CD4-positive, alpha-beta T cell treated with Interferon alpha-2 for 1 hour (primary cell): Measurements from ENCODE around the gene SRD5A2.
"Not testable (repeated sequence)": the region's sequence is repeated elsewhere in the genome, so short reads cannot be mapped to it uniquely, and the experiment has no call there.

Experiments used
- DNase-seq, 2 donors: peaks; one replicate each; pipeline ENCODE4 v3.0.0-alpha.2; 2020 to 2022

Gene SRD5A2

DNA sequence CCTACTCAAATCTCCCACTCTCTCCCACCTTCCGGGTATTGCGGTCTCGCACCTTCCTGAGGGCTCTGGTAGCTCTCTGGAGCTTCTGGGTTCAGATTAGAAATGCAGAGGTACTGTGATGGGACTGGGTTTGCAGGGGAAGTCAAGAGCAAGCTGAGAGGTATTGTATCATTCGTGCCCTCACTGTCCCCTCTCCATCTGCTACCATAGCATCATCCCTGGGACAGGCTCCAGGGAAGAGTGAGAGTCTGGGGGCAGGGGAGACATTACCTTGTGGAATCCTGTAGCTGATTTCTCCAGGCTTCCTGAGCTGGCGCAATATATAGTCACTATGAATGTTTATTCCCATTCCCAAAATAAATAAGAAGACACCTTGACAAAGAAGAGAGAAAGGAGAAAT is 49.6 kb downstream of the SRD5A2 start:
- no peak for DNase-seq

DNA sequence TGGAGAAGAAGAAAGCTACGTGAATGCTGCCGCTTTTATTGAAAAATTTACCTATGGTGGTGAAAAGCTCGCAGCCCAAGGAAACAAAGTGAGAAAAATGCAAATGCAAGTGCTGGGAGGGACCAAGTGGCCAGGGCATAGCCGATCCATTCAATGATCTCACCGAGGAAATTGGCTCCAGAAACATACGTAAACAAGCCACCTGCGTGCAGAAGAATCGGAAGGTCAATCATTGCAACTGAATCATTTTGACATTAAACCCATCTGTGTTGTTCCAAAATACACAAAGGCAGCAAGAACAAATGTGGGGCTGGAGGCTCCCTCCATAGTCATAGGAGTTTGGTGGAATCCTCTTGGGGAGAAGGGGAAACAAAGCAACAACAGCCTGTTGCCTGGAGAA is 51.5 kb downstream of the SRD5A2 start:
- DNase-seq: no peak

DNA sequence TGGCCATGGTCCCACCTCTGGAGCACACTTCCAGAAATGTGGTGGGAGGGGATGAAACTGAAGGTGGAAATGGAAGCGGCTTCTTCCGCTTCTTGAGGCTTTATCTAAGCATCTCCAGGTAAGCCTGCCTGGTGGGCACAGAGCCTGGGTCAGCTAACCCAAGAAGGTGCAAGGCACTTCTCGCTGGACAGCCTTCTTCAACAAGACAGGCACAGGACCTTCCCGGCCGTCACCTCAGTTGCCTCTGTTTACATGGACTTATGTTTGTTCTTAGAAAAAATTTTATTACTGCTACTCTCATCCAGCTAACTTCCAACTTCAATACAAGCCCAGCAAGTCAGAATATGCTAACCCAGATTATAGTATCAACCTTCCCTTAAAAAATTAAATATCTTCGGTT is 51.9 kb downstream of the SRD5A2 start:
- no peak for DNase-seq

DNA sequence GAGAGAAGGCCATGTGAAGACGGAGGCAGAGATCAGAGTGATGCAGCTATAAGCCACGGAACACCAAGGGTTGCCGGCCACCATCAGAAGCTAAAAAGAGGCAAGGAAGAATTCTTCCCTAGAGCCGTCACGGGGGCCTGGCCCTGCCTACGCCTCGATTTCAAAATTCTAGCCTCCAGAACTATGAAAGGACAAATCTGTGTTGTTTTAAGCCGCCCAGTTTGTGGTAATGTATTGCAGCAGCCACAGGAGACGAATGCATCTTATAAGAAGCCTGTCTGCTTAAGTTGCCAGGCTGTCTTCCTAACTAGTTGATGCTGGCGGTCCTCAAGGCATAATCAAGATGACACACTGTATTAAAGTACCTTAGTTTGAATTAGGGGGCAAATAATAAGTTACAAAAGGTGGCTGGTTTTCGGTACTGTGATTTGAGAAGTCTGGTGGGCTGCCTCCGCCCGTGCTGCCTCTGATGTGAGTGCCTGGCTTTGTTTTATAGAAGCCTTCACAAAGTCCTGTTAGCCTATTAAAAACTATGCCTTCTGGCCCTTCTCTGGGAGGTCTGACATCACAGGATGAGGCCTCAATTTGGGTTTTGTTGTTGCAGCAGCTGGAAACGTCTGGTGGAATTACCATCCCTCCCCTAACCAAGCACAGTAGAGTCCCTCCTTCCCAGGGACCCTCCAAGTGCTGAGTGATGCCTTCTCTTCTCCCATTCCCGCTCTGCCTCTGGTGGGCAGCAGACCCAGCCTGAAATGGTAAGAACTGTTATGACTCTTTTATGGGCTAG is 53.6 kb downstream of the SRD5A2 start:
- DNase-seq: no peak

DNA sequence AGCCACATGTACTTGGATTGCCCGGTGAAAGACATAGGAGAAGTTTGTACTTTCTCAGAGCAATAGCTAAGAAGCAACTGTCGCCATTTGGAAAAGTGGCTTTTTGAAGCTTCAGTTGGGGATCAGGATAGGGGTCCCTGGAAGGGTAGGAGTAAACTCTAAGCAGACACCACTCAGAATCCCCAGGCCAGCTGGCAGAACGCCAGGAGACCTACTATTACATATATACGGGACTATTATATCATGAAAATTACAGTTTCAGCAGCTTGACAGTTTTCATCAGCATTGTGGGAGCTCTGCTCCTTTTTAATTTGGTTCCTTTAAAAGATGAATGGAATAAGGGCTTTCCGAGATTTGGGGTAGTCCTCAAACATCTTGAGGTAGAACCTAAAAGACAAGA is 54.9 kb downstream of the SRD5A2 start:
- no peak for DNase-seq

DNA sequence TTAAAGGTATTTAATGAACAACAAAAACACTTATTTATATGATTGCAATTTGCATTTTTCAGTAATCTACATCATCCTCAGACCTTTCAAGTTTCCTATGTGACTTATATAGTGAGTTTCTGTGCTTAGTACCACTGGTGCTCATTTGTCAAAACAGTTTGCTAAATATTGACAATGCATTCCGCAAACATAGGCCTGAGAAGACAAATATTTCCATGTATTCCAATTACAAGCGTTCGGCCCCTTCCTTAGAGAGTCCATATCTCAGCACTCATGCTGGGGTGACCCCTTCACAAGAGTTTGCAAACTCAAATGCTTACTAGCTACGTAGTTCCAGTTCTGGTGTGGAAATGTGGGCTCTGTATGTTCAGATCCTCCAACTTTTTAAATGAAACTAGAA is 56.1 kb downstream of the SRD5A2 start:
- DNase-seq: no peak

DNA sequence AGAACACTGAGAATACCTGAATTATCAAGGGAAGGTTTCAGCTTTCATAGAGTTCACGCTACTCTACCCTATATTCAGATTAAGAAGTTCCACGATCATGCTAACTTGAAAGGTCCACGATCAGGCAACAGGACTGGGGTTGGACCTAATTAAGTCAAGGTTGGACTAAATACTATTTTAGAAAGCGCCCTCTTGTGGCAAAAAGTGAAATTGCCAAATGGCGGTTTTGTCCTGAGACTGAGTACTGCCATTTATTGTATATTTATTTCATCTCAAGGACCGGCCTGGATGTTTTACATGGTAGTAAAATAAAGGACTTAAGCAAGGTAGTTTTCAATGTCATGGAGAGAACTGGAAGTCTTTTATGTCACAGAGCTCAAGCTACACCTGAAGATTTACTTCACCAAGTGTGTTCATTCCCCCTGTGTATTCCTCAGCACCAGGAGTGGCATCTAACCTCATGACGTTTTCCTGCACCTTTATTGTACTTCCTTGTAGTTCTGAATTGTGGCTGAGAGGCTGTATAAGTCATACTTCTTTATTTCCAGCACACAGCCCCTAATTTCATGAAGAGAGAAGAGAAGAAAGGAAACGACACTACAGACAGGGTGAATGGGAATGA is 56.8 kb downstream of the SRD5A2 start:
- peak; percentile 18 to 64 for DNase-seq

DNA sequence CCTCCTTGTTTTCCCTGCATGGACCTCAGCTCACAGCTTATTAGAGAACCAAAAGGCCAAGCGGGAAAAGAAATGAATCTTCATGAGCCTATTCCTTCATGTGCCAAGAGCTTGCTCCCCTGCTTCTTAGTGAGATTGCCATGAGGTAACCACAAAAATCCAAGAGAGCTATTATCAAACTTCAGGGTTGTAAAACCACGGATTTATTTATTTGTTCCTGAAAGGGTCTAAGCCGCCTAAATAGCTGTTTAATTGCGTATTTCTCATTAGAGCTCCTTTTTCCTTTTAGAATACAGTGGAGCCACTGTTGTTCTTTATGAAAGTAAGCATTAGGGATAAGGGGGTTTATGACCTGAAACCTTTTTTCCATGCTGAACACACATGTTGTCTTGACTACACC is 58.0 kb downstream of the SRD5A2 start:
- DNase-seq: no peak

DNA sequence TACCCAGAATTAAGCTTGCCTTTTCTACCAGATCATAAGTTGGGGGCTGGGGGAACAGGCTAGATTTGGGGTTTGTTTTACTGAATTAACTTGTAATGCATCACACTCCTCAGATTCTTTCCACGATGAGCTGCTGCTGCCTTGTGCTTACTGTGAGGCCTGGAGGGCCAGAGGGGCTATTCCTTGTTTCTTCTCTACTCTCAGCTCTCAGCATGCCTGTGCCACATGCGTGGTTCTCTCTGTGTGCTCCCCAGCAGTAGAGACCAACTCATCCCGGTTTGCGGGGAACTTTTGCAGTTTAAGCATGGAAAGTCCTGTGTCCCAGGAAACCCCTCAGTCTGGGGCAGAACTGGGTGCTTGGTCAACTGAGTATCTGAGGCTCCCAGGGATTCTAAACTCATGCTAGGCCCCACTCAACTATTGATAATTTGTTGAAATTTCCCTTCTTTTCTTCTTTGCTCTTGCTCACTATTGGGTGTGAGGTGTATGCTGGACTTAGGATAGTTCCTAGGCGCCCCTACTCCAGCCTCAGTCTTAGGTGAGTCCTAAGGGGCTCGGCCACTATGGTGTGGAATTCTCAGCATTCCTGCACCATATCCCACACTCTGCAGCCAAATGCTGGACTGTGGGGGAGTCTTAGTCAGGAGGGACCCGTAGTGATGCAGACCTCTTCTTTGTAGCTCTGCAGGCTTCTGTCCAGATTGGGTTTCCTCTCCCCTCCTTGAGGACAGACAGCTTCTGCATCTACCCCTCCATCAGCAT is 63.1 kb downstream of the SRD5A2 start:
- no peak for DNase-seq

DNA sequence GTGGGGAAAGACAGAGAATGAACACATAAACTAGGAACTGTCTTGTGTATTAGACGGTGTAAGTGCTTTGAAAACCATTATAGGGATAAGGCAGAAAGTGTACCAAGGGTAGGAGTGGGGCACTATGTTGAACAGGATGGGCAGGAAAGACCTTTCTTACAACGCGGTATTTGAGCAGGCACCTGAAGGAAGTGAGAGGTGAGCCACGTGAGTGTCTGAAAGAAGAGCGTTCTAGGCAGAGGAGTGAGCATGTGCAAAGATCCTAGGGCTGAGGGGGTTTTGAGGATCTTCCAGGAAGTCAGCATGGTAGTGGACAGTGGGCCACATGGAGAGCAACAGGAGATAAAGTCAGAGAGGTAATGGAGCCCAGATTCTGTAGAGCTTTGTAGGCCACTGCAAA is 65.2 kb downstream of the SRD5A2 start:
- DNase-seq: no peak

DNA sequence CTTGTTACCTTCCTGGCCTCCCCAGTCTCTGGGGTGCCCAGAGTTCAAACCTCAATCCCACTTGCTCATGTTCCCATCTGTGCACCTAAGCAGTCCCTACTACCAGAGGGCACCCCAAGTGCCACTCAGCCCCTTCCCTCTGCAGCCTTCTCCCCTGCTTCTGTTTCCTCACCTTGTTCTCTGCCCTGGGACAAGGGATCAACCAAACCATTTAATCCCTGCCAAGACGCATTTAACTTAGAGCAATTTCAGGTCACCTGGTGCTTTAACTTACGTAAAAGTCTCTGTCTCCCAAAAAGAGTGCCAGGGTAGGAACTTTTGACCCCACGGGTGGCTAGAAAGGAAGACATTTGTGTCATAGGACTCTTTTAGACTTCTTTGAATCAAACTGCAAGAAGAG is 67.2 kb downstream of the SRD5A2 start:
- DNase-seq: no peak

DNA sequence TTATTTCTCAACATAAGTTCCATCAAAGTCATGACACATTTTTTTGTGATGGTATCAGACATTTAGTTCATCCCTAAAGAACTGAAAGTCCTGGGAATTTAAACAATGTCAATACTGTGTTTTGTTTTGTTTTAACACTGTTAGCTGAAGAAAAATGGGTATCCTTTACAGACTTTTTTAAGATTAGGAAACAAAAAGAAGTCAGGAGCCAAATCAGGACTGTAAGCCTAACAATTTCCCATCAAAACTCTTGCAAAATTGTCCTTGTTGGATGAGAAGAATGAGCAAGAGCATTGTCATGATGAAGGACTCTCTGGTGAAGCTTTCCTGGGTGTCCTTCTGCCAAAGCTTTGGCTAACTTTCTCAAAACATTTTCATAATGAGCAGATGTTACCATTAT is 69.4 kb downstream of the SRD5A2 start:
- DNase-seq: no peak

DNA sequence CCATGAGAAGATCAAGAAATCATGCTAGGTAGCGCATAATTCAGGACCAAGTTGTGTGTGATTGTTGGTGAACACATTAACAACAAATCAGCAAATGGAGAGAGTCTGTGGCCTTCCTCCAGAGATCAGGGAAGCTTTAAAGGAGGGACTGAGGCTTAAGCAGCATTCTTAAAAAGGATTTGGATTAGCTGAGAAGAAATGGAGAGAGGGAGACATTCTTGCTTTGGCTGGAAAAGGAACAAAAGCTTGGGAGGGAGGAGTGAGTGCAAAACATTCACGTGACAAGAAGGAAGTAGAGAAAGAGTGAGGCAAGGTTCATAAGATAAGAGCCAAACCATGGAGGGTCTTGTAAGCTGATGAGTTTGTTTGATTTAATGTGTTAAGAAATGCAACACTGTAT is 75.6 kb downstream of the SRD5A2 start:
- DNase-seq: no peak

DNA sequence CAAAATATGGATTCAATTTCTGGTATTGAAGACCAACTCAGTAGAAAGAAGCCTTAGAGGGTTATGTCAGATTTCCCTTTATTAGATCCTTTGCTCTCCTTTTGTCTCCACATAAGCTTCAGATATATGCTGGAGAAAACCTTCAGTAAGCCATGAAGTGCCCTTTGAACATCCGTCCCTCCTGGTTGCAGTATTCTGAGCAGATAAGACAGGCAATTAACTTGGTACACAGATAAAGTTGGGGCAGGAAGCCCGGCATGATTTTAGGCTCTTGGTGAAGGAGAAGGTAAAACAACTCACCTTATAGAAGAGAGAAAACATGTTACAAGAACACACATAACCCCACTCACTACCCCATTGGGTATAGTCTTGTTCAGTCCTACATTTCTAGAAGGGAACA is 76.4 kb downstream of the SRD5A2 start:
- no peak for DNase-seq

DNA sequence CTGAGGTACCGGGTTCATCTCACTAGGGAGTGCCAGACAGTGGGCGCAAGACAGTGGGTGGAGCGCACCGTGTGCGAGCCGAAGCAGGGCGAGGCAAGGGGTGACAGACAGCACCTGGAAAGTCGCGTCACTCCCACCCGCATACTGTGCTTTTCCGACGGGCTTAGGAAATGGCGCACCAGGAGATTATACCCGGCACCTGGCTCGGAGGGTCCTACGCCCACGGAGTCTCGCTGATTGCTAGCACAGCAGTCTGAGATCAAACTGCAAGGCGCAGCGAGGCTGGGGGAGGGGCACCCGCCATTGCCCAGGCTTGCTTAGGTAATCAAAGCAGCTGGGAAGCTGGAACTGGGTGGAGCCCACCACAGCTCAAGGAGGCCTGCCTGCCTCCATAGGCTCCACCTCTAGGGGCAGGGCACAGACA is 84.3 kb downstream of the SRD5A2 start:
- not testable (repeated sequence) for DNase-seq

DNA sequence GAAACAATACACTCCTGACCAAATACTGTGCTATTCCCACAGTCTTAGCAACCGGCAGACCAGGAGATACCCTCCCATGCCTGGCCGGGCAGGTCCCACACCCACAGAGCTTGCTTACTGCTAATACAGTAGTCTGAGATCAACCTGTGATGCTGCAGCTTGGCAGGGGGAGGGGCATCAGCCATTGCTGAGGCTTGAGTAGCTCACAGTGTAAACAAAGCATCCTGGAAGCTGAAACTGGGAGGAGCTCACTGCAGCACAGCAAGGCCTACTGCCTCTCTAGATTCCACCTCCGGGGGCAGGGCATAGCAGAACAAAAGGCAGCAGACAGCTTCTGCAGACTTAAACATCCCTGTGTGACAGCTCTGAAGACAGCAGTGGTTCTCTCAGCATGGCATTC is 91.4 kb downstream of the SRD5A2 start:
- DNase-seq: not testable (repeated sequence)

DNA sequence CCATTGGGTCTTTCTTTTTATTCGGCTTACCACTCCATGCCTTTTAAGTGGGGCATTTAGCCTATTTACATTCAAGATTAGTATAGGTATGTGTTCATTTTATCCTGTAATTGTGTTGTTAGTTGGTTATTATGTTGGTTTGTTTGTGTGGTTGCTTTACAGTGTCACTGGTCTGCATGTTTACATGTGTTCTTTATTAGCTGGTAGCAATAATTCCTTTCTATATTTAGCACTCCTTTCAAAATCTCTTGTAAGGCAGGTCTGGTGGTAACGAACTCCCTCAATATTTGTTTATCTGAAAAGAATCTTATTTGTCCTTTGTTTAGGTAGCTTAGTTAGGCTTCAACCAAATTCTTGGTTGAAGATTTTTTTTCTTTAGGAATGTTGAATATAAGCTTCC is 97.5 kb downstream of the SRD5A2 start:
- DNase-seq: no peak

DNA sequence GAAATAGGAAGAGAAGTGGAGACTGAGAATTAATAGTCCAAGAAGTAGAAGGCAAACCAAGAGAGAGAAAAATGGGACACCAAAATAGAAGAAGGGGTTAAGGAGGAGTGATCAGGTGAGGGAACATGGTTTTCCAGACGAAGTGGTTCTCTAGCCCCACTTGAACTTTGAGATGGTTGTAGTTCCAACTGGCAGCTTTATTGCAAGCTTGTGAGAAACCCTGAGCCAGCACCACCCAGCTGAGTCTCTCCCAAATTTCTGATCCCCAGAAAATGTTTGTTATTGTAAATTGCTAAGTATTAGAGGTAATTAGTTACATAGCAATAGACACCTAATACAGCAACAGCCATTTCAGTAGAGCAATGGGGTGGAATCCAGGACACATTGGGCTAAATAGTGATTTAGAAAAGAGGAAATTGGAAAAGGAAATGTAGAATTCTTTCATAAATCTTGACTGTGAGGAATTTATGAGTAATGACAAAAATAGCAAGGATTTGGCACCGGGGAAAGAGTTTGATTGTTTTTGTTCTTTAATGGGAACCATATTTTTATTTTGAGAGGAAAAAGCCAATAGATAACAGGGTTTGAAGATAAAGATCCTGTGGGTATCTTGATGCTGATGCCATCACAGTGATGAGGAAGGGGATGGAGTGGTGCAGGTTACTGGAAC is 104.1 kb downstream of the SRD5A2 start:
- DNase-seq: no peak

DNA sequence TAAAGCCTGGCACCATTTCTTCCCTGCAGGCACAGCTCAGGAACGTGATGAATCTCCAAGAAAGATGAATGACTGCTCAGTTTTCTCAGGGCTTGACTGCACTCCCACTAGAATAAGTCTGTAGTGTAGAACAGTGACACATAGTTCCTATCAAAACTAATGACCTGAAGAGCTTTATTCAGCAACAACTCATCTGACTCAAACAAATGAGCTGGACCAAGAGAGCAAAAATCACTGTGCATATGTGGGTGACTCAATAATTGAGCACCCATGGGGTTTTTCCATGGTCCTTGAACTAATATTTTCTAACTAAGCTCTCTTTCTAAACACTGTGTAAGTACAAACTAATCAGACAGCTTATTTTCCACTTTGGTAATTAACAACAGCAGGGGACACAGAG is 105.0 kb downstream of the SRD5A2 start:
- DNase-seq: no peak

DNA sequence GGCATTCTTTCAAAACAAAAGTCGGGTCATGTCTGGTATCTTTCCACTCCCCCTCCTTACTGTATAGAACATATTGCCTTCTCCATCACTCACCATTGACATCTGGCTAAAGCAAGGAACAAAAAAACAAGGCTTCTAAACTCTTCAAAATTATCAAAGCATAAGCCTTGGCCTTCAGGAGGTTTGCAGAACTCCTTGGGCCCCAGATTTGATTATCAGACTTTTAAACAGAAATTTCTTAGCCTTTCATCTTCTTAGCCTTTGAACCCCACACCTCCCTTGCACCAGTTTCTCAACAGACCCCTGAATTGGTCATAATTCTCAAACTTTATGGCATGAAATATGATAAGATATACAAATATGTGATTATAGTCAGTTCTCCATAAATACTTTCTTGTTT is 106.4 kb downstream of the SRD5A2 start:
- no peak for DNase-seq
